Activated CD8-positive, alpha-beta memory T cell treated with anti-CD3 and anti-CD28 coated beads, Interleukin-2, amount 50 U/mL, for 48 hours (primary cell): ENCODE measurements around the gene KCNF1.

ENCODE experiments used
- DNase-seq: peaks from one replicate; pipeline ENCODE4 v3.0.0-alpha.2; 2020

KCNF1 gene, protein sequence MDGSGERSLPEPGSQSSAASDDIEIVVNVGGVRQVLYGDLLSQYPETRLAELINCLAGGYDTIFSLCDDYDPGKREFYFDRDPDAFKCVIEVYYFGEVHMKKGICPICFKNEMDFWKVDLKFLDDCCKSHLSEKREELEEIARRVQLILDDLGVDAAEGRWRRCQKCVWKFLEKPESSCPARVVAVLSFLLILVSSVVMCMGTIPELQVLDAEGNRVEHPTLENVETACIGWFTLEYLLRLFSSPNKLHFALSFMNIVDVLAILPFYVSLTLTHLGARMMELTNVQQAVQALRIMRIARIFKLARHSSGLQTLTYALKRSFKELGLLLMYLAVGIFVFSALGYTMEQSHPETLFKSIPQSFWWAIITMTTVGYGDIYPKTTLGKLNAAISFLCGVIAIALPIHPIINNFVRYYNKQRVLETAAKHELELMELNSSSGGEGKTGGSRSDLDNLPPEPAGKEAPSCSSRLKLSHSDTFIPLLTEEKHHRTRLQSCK

GRCh38 chr2:10911291-10912075, at the start of gene KCNF1:
Gene KCNF1 (plus strand): TSS chr2:10911934. CDS start chr2:10912427, 493 bp downstream.
- no peak for DNase-seq

- DNase-seq = no peak
Observed at GRCh38 chr2:10862330-10862729, 49.4 kb upstream of the KCNF1 start.

GRCh38 chr2:10863047-10863446, 48.7 kb upstream of the KCNF1 start:
- DNase-seq = no peak

DNA sequence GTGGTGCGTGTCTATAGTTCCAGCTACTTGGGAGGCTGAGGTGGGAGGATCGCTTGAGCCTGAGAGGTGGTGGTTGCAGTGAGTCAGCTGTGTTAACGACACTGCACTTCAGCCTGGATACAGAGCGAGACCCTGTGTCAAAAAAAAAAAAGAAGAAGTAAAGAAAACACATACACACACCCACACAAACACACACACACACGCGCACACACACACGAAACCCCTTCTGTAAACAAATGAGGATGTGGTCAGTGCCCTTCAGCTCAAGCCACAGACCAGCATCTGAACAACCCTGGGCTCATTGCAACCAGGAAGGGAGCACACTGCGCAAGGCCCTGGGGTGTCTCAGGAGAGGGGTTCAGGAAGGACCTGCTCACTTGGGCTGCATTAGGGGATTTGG, 47.9 kb upstream of the KCNF1 start:
- no peak for DNase-seq

- no peak for DNase-seq
Observed at GRCh38 chr2:10864251-10864650, 47.5 kb upstream of the KCNF1 start.

DNA sequence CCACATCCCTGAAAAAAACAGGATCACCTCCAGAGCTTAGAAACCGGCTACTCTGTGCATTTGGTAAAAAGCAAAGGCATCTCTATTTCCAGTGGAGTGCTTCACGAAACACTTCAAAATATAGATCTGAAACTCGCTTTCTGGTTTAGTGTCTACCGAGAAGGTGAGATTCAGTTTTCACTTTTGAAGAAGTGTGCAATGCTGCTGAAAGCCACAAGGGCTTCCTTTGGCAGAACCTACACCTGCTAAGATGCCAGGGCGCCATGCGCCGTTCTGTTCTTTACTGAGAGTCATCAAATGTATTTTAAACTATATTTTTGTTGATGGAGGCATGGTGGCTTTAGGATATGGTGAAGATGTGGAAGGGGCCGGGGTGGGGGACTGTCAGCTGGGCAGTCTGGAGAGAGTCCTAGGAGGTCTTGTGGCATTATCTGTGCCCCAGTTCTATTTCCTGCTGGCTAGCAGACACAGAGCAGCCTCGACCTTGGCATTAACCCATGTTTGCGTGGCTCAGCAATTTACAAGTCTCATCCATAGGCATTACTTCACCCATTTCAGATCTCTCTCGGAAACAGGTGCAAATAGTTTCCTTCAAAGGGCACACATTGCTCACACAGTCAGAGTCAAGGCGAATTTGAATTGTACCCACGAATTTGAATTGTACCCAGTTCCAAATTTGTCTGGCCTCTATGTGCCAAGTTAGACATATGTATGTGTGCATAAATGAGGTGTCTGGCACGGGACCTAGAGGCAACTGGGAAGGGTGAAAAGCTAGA, 46.7 kb upstream of the KCNF1 start:
- peak; percentile 59 for DNase-seq

DNA sequence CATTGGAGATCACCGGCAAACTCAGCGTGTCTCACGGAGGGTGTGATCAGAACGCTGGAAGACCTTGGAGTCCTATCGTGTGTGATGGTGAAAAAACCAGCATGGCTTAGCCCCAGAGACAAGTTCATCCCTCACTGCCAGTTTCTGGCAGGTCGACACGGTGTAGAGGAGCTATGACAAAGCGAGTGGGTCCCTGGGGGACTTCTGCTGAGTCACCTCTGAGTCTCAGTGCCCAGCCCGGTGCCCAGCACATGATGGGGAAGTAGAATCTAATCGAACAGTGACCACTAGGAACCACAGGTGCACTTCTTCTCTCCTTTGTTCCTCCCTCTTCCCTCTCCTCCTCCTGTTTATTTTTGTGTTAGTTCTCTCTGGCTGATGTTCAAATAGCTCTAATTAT, 45.9 kb upstream of the KCNF1 start:
- no peak for DNase-seq

GRCh38 chr2:10867692-10868420, 43.9 kb upstream of the KCNF1 start:
- no peak for DNase-seq

GRCh38 chr2:10868465-10869314, 43.0 kb upstream of the KCNF1 start:
- DNase-seq = no peak

GRCh38 chr2:10871978-10872377, 39.8 kb upstream of the KCNF1 start:
- DNase-seq = no peak

DNA sequence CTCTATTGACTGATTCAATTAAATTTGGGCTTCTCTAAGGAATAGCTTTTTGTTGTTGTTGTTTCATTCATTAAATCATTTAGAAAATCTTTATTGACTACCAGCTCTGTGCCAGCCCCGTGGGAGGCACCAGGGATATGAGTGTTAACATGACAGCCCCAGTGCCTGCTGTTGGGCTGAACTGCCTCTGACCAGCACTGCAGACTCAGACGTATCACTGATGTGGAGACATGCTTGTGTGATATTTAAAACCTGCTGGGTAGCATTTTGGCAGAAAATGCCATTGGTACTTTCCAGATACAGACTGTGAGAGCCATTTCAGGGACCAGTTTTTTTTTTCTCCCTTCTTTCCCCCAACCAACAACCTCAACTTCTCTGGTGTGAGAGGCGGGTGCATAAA, 38.6 kb upstream of the KCNF1 start:
- DNase-seq = no peak

DNA sequence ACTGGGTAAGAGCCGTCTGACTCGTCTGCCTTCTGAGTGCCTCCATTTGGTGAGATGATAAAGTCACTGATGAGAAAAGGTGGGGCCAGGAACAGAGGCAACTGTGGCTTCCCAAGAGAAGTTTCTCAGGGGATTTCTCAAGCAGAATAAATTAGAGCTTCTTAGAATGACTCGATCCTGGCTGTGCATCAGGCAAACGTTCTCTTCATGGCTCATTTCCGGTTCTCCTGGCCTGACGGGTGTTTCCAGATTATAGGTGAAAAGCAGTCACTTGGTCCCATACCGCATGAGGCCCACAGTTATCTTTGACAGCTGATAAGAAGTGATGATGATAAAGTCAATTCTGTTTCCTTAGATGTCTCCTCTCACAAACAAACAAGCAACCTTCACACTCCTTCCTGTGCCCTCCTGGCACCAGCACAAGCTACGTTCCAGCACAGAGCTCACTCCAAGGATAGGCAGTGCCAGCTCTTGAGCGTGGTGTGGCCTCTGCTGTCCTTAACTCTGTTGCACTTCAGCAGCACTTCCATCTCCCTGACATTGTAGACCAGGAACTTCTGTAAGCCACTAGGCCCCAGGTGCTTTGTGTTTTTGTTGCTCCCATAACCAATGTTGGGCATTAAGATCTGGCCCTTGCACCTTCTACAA, 37.8 kb upstream of the KCNF1 start:
- no peak for DNase-seq

- DNase-seq = no peak
Observed at GRCh38 chr2:10875126-10875525, 36.6 kb upstream of the KCNF1 start.

GRCh38 chr2:10876394-10876793, 35.3 kb upstream of the KCNF1 start:
- no peak for DNase-seq

DNA sequence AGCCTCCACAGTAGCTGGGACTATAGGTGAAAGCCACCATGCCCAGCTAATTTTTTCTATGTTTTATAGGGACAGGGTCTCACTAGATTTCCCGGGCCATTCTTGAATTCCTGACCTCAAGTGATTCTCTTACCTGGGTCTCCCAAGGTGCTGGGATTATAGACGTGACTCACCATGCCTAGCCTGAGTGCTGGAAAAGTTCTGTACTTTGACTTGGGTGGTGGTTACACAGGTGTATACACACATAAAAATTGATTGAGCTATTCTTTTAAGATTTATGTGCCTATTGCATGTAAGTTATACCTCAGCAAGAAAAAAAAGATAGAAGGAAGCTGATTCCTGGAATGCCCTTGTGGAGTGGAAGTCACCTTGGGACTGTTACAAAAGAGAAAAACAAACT, 34.8 kb upstream of the KCNF1 start:
- no peak for DNase-seq

- no peak for DNase-seq
Observed at GRCh38 chr2:10877651-10878111, 34.1 kb upstream of the KCNF1 start.

DNA sequence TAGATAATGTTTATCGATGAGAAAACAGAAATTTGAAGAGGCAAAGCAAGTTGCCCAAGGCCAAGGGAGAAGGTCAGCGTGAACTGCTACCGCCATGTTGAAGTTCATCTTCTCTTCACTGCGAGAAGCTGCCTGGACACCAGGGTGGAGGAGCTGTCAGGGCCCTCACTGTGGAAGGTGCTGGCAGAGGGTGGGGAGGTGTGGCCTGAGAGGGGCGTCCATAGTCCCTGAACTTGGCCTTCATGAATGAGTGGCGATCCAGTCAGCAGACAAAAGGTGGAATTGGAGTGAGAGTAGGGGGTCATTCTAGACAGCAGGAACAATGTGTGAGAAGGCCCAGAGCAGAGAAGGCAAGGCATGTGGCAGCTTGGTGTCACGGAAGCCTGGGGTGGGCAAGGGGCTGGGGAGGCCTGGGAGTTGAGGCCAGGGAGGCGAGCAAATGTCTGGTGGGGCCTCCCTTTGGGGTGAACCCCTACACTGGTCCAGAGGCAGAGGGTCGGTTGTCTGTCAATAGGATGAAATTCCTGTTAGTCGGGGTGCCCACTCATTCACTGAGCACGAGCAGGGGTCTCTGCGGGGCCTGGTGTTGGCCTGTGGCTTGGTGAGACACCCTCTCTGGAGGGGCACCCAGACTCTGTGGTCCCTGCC, 33.3 kb upstream of the KCNF1 start:
- DNase-seq = no peak

GRCh38 chr2:10879159-10879558, 32.6 kb upstream of the KCNF1 start:
- no peak for DNase-seq

GRCh38 chr2:10879624-10880585, 31.8 kb upstream of the KCNF1 start:
- DNase-seq = no peak
